Pancreas (tissue), 10 donors: ENCODE measurements around the gene MRPL46. TPM values are rescaled to one million over a fixed set of nuclear protein-coding genes. Genes with fewer than 3 reads are reported as not detected.

Source experiments
- ATAC-seq, 4 donors: fragments of 200-7000 bp; cut with Tn5 transposase; one replicate each; pipeline versions ENCODE4 v1.8.0 to v1.9.1; 2020; ENCODE audit warnings: mild to moderate bottlenecking in 4 of 4, moderate library complexity in 4 of 4
- DNase-seq, 6 donors: peaks; one replicate each; pipeline ENCODE4 v3.0.0-alpha.2; 2020
- FAIRE-seq: peaks from 2 replicates; lab custom pipeline; 2012; peaks lifted over from hg19 to GRCh38; lab: Jason Lieb, UNC
- H3K27ac ChIP-seq, 4 donors: fragments of 200-600 bp; sonication (generic); 1 replicate in 3 of 4; 2 replicates in 1 of 4; pipeline versions ENCODE4 v1.5.0 to v1.8.0; 2020
- H3K27me3 ChIP-seq, 4 donors: fragments of 200-600 bp; one replicate each; pipeline ENCODE4 v1.8.0; 2021
- H3K36me3 ChIP-seq, 3 donors: fragments of 200-600 bp; sonication (generic) in 1 of 3; one replicate each; pipeline versions ENCODE4 v1.5.0 to v1.8.0; 2020 to 2021
- H3K4me1 ChIP-seq, 3 donors: fragments of 200-600 bp; one replicate each; pipeline ENCODE4 v1.8.0; 2021
- H3K4me3 ChIP-seq, 4 donors: fragments of 200-600 bp; sonication (generic) in 2 of 4; one replicate each; pipeline versions ENCODE4 v1.5.0 to v1.8.0; 2020 to 2021
- H3K9me3 ChIP-seq, 4 donors: fragments of 200-600 bp; one replicate each; pipeline ENCODE4 v1.8.0; 2021
- CTCF ChIP-seq, 4 donors: fragments of 200-600 bp; sonication (generic) in 3 of 4; IDR thresholded peaks; one replicate each; pipeline versions ENCODE4 v1.5.0 to v1.8.0; 2021; ENCODE audit warnings: antibody characterized with exemption in 4 of 4
- WGBS, 2 donors: extraction: QIAGEN DNeasy Blood & Tissue Kit; methylation state at CpG; one replicate each; pipeline ENCODE4 v1.1.7; 2013; 5-methylcytosine and 5-hydroxymethylcytosine counted together
- intact Hi-C, 3 donors: fragments of 100-400 bp; cut with DNase I; formaldehyde crosslinking; loops; one replicate each; pipeline versions ENCODE4 v1.11.1 to v1.14.2; 2022
- polyA plus RNA-seq, 2 donors: library from polyadenylated mRNA; stranded (reverse); fragments of 200-250 nt; gene quantifications; one replicate each; pipeline ENCODE4 v1.2.3, GENCODE V29; 2013
- total RNA-seq, 6 donors: library from RNA; stranded (reverse); fragmentation: NEBNext Ultra II Directional in 4 of 6; extraction: Animal tissue kit (Norgen Biotek cat#: 25700) in 4 of 6; gene quantifications; one replicate each; pipeline versions ENCODE4 v1.2.1 to v1.2.4, GENCODE V29; 2021 to 2023
- donor health status: healthy with polysubstance abuse.
- donor health status: DM: no; HTN: no; CAD: no; lungs with moderate emphysema.
- donor health status: DM: no; HTN: no; CAD: no.
- donor health status: control.
- donor health status: control.
- donor health status: Bipolar disorder and iron deficiency.
- donor health status: DM: yes; HTN: yes; CAD: no.
- donor health status: DM: no; HTN: no; CAD: no.
- donor health status: DM: no; HTN: no; CAD: no.
- donor health status: DM: yes; HTN: yes; CAD: no.

Gene MRPL46
- total and polyA plus RNA-seq, 8 donors = 6.2 to 18.9 (median 9.1) TPM

- no peak for FAIRE-seq
- no peaks in the 10 kb centered on the region for H3K4me1 ChIP-seq
- H3K9me3 ChIP-seq = no peaks in the 10 kb centered on the region
- H3K36me3 ChIP-seq = no peaks in the 10 kb centered on the region
- 45 to 62% methylated on average over 2 of the region's 2 CpGs for WGBS, 2 donors
- no peak overlapping the region for H3K27ac ChIP-seq
- H3K27me3 ChIP-seq = peaks cover 0 to 8% (median 0%) of the 10 kb centered on the region in 4 donors
- intact Hi-C loops = no loop called here
- DNase-seq = no peak
- H3K4me3 ChIP-seq = no peak overlapping the region
- ATAC-seq = no peak
- TF ChIP-seq CTCF (IDR thresholded peaks at IDR 0.05) = no peak
These were observed 40.9 kb downstream of the MRPL46 start for GRCh38 chr15:88426304-88426703.

- ATAC-seq = no peak
- intact Hi-C loops = no loop called here
- H3K27ac ChIP-seq = no peak overlapping the region
- peaks cover 0 to 8% (median 0%) of the 10 kb centered on the region in 4 donors for H3K27me3 ChIP-seq
- H3K4me1 ChIP-seq = no peaks in the 10 kb centered on the region
- H3K36me3 ChIP-seq = no peaks in the 10 kb centered on the region
- H3K9me3 ChIP-seq = no peaks in the 10 kb centered on the region
- DNase-seq = no peak
- 61 to 68% methylated on average over 8 of the region's 8 CpGs for WGBS, 2 donors
- TF ChIP-seq CTCF (IDR thresholded peaks at IDR 0.05) = no peak
- no peak overlapping the region for H3K4me3 ChIP-seq
- no peak for FAIRE-seq
These were observed 43.9 kb downstream of the MRPL46 start for GRCh38 chr15:88423331-88423730.

- FAIRE-seq (no peak), ATAC-seq (no peak), DNase-seq (no peak)
- no peak overlapping the region for H3K4me3 ChIP-seq
- no peaks in the 10 kb centered on the region for H3K36me3 ChIP-seq
- H3K27ac ChIP-seq = no peak overlapping the region
- H3K27me3 ChIP-seq = peaks cover 0 to 8% (median 0%) of the 10 kb centered on the region in 4 donors
- intact Hi-C loops = no loop called here
- no peaks in the 10 kb centered on the region for H3K4me1 ChIP-seq
- no peaks in the 10 kb centered on the region for H3K9me3 ChIP-seq
- TF ChIP-seq CTCF (IDR thresholded peaks at IDR 0.05) = no peak
- WGBS, 2 donors = 17 to 35% methylated on average over 3 of the region's 3 CpGs
These were observed 47.4 kb downstream of the MRPL46 start for GRCh38 chr15:88419830-88420229.

Other genes with a start within 250 kb of the MRPL46 start
- gene NTRK3, start 210.6 kb downstream of the MRPL46 start, total RNA-seq = under 1 TPM; 0.13 to 0.79 (median 0.33) TPM
- gene NTRK3, start 210.6 kb downstream of the MRPL46 start, polyA plus RNA-seq = 1 to 10 TPM; 1.1 TPM
- gene MRPS11, start 320 bp upstream of the MRPL46 start, total RNA-seq = 10 to 100 TPM; 12.7 to 21.0 (median 16.0) TPM
- gene MRPS11, start 320 bp upstream of the MRPL46 start, polyA plus RNA-seq = 10 to 100 TPM; 20.2 to 29.5 TPM
- gene DET1, start 79.3 kb upstream of the MRPL46 start, total RNA-seq = 1 to 10 TPM; 2.2 to 4.2 (median 3.0) TPM
- gene DET1, start 79.3 kb upstream of the MRPL46 start, polyA plus RNA-seq = 1 to 10 TPM; 2.5 to 3.1 TPM
- gene AEN, start 154.0 kb upstream of the MRPL46 start, total RNA-seq = 10 to 100 TPM; 10.8 to 26.8 (median 20.2) TPM
- 10 to 100 TPM in 1 of 2 donors, 1 to 10 TPM in 1; 8.9 to 12.8 TPM for gene AEN, start 154.0 kb upstream of the MRPL46 start, polyA plus RNA-seq
- 10 to 100 TPM in 1 of 6 donors, 1 to 10 TPM in 5; 3.0 to 14.2 (median 5.7) TPM for gene ISG20, start 171.6 kb upstream of the MRPL46 start, total RNA-seq
- gene ISG20, start 171.6 kb upstream of the MRPL46 start, polyA plus RNA-seq = 10 to 100 TPM in 1 of 2 donors, 1 to 10 TPM in 1; 8.4 to 11.0 TPM